CD4-positive, alpha-beta T cell (primary cell): Measurements from ENCODE around the gene SFRP5. TPM values are rescaled to one million over a fixed set of nuclear protein-coding genes. Genes with fewer than 3 reads are reported as not detected.

Experiments
- ATAC-seq: fragments of 200-7000 bp; cut with Tn5 transposase; one replicate; pipeline ENCODE4 v1.10.0; 2022; ENCODE audit warnings: mild to moderate bottlenecking; ENCODE audit not compliant: poor library complexity
- CTCF ChIA-PET: fragments of 350-600 bp; sonication (Branson Sonifier 250); formaldehyde crosslinking; loops from one replicate; lab custom pipeline; 2021; ENCODE audit warnings: antibody characterized with exemption, inconsistent platforms; lab: Charles Lee
- POLR2A ChIA-PET: fragments of 350-600 bp; sonication (Branson Sonifier 250); formaldehyde crosslinking; loops from one replicate; lab custom pipeline; 2021; ENCODE audit warnings: antibody characterized with exemption, inconsistent platforms; lab: Charles Lee
- DNase-seq, 14 experiments: peaks; one replicate each; pipeline ENCODE4 v3.0.0-alpha.2; 2013 to 2020; ENCODE audit warnings: mixed read lengths in 2 of 14
- H3K27ac ChIP-seq, 2 donors: one replicate each; pipeline versions ENCODE4 v1.5.1 to v1.7.0; 2013; ENCODE audit warnings: low read length in 2 of 2, low read depth in 1 of 2, mild to moderate bottlenecking in 1 of 2
- H3K27me3 ChIP-seq, 2 experiments: 1 replicate in 1 of 2; 2 replicates in 1 of 2; pipeline versions ENCODE4 v1.6.1 to v1.7.0; 2013; ENCODE audit warnings: low read length in 2 of 2, control low read depth in 1 of 2, mild to moderate bottlenecking in 1 of 2, moderate library complexity in 1 of 2; ENCODE audit not compliant: insufficient read depth in 2 of 2, control insufficient read depth in 1 of 2
- H3K36me3 ChIP-seq: one replicate; pipeline ENCODE4 v1.6.1; 2013; ENCODE audit warnings: low read length, control low read depth; ENCODE audit not compliant: insufficient read depth
- H3K4me1 ChIP-seq: one replicate; pipeline ENCODE4 v1.6.1; 2013; ENCODE audit warnings: low read length, control low read depth; ENCODE audit not compliant: insufficient read depth
- H3K4me3 ChIP-seq: one replicate; pipeline ENCODE4 v1.5.1; 2013; ENCODE audit warnings: mild to moderate bottlenecking, low read length, moderate library complexity
- H3K9me3 ChIP-seq, 2 experiments: 1 replicate in 1 of 2; 2 replicates in 1 of 2; pipeline versions ENCODE4 v1.6.1 to v1.7.0; 2013; ENCODE audit warnings: low read length in 2 of 2, mild to moderate bottlenecking in 2 of 2, control low read depth in 1 of 2, moderate library complexity in 1 of 2; ENCODE audit not compliant: control insufficient read depth in 1 of 2, insufficient read depth in 1 of 2
- H3K27ac Mint-ChIP-seq: one replicate; pipeline ENCODE4 v1.8.0; 2020; ENCODE audit warnings: mixed read lengths
- H3K27me3 Mint-ChIP-seq: one replicate; pipeline ENCODE4 v1.8.0; 2021; ENCODE audit warnings: mixed read lengths
- H3K36me3 Mint-ChIP-seq: one replicate; pipeline ENCODE4 v1.8.0; 2021; ENCODE audit warnings: low read depth, mixed read lengths
- H3K4me1 Mint-ChIP-seq: one replicate; pipeline ENCODE4 v1.8.0; 2021; ENCODE audit warnings: low read depth, mixed read lengths
- H3K4me3 Mint-ChIP-seq: one replicate; pipeline ENCODE4 v1.8.0; 2020; ENCODE audit warnings: mild to moderate bottlenecking, mixed read lengths
- H3K9me3 Mint-ChIP-seq: one replicate; pipeline ENCODE4 v1.8.0; 2020; ENCODE audit warnings: mixed read lengths
- CTCF ChIP-seq: fragments of 200-600 bp; IDR thresholded peaks from one replicate; pipeline ENCODE4 v1.8.0; 2022; ENCODE audit warnings: antibody characterized with exemption, mild to moderate bottlenecking
- intact Hi-C, 2 experiments: fragments of 100-400 bp; cut with DNase I in 1 of 2; cut with micrococcal nuclease in 1 of 2; formaldehyde crosslinking; loops; one replicate each; pipeline versions ENCODE4 v1.15.1 to v1.9.0; 2023 to 2025; cut with DNase I, micrococcal nuclease
- total RNA-seq, 174 experiments: library from RNA in 2 of 174; stranded (reverse) in 2 of 174; gene quantifications; one replicate each; pipeline ENCODE4 v1.2.3 and lab custom pipeline; 2021 to 2026

SFRP5 gene
- total RNA-seq, 2 experiments from 2014 or later, result not detected

DNA sequence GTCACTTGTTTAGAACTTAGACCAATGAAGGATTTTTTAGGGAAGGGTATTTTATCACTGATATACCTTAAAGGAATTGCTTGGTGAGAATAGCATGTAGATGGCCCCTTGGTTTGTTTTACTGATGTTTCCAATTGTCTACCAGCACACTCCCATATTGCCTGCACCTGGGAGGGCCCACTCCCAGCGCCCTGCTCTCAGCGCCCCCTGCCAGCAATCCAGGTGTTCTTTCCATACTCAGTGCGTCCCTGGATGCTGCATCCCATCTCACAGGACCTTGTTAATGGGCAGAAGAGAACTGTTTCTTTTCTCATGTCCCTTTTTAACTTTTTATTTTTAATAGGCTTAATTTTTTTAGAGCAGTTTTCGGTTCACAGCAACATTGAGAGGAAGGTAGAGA, 24.1 kb upstream of the SFRP5 start:
- H3K4me1 Mint-ChIP-seq, result peaks cover 36% of the 10 kb centered on the region
- Histone ChIP-seq H3K4me1 (peaks cover 33% of the 10 kb centered on the region), H3K4me3 (no peak overlapping the region), H3K27me3 (no peaks in the 10 kb centered on the region), H3K9me3 (peaks cover 4 to 13% of the 10 kb centered on the region in 2 experiments), H3K27ac (no peak overlapping the region), H3K36me3 (no peaks in the 10 kb centered on the region)
- CTCF ChIA-PET, result interaction anchor here (2.4 kb wide), 1 partner anchor 74 kb away, joined by 11 read pairs; no protein-coding TSS in a partner anchor
- TF ChIP-seq CTCF, result no peak
- intact Hi-C loops, result no loop called here
- no peaks in the 10 kb centered on the region for H3K36me3 Mint-ChIP-seq
- POLR2A ChIA-PET, result interaction anchor here (0.8 to 1.9 kb wide), 3 partner anchors 9 to 54 kb away, joined by 4 to 15 read pairs (median 4); partner anchors contain the start of gene GOLGA7B
- no peak for DNase-seq
- no peak for ATAC-seq
- H3K9me3 Mint-ChIP-seq, result no peaks in the 10 kb centered on the region
- H3K27me3 Mint-ChIP-seq, result no peaks in the 10 kb centered on the region
- no peak overlapping the region for H3K27ac Mint-ChIP-seq
- H3K4me3 Mint-ChIP-seq, result no peak overlapping the region

GRCh38 chr10:97791824-97792721, 20.3 kb upstream of the SFRP5 start:
- Mint-ChIP-seq H3K9me3 (no peaks in the 10 kb centered on the region), H3K27me3 (peaks cover 5% of the 10 kb centered on the region), H3K4me1 (peaks cover 28% of the 10 kb centered on the region), H3K27ac (no peak overlapping the region), H3K36me3 (no peaks in the 10 kb centered on the region), H3K4me3 (no peak overlapping the region)
- TF ChIP-seq CTCF, result peak; percentile 95
- DNase-seq, result peak; percentile 59 to 83 (median 66)
- ATAC-seq, result peak; percentile 77
- Histone ChIP-seq H3K36me3 (no peaks in the 10 kb centered on the region), H3K9me3 (no peaks in the 10 kb centered on the region), H3K27ac (no peak overlapping the region), H3K4me1 (peaks cover 26% of the 10 kb centered on the region), H3K4me3 (no peak overlapping the region), H3K27me3 (no peaks in the 10 kb centered on the region)
- intact Hi-C loops, result loop anchor here (1.0 kb wide), 1 partner anchor 77 kb away; no protein-coding TSS in a partner anchor
- POLR2A ChIA-PET, result interaction anchor here (0.9 to 1.0 kb wide), 2 partner anchors 76 to 78 kb away, joined by 3 to 4 read pairs; no protein-coding TSS in a partner anchor
- CTCF ChIA-PET, result interaction anchor here (0.7 to 2.8 kb wide), 3 partner anchors 40 to 78 kb away, joined by 3 to 18 read pairs (median 4); no protein-coding TSS in a partner anchor

- Mint-ChIP-seq H3K9me3 (no peaks in the 10 kb centered on the region), H3K36me3 (no peaks in the 10 kb centered on the region), H3K27me3 (peaks cover 5% of the 10 kb centered on the region), H3K4me3 (no peak overlapping the region), H3K4me1 (peaks cover 6% of the 10 kb centered on the region), H3K27ac (no peak overlapping the region)
- Histone ChIP-seq H3K27me3 (no peaks in the 10 kb centered on the region), H3K9me3 (no peaks in the 10 kb centered on the region), H3K4me1 (peaks cover 11% of the 10 kb centered on the region), H3K4me3 (no peak overlapping the region), H3K36me3 (no peaks in the 10 kb centered on the region), H3K27ac (no peak overlapping the region)
- ChIA-PET CTCF (interaction anchor here (2.5 kb wide), 1 partner anchor 79 kb away, joined by 9 read pairs; no protein-coding TSS in a partner anchor), POLR2A (no interaction called here)
- ATAC-seq, result no peak
- DNase-seq, result no peak
- intact Hi-C loops, result no loop called here
- TF ChIP-seq CTCF, result no peak
Observed at GRCh38 chr10:97789770-97790397, 18.1 kb upstream of the SFRP5 start.
